DOHH2 (cell line): ENCODE data around the gene DYNLT1.

Experiments used
- H3F3A ChIP-seq: fragments of 200-600 bp; sonication (generic), shearing (Covaris generic); 2 replicates; pipeline ENCODE4 v1.6.0; 2016; ENCODE audit warnings: antibody characterized with exemption, mild to moderate bottlenecking; ENCODE audit not compliant: control insufficient read depth, insufficient read depth
- H3K27ac ChIP-seq: fragments of 200-600 bp; sonication (generic); 2 replicates; pipeline ENCODE4 v1.5.1; 2014; ENCODE audit warnings: low read depth, mild to moderate bottlenecking, low read length, moderate library complexity
- H3K27me3 ChIP-seq: fragments of 200-600 bp; sonication (generic); 2 replicates; pipeline ENCODE4 v1.6.1; 2014; ENCODE audit warnings: mild to moderate bottlenecking, low read length, mixed read lengths; ENCODE audit not compliant: control insufficient read depth
- H3K36me3 ChIP-seq: fragments of 200-600 bp; sonication (generic); 2 replicates; pipeline ENCODE4 v1.6.1; 2014; ENCODE audit warnings: mild to moderate bottlenecking, low read length, moderate library complexity, mixed read lengths; ENCODE audit not compliant: control insufficient read depth
- H3K4me1 ChIP-seq: fragments of 200-600 bp; sonication (generic); 2 replicates; pipeline ENCODE4 v1.6.1; 2014; ENCODE audit warnings: mild to moderate bottlenecking, low read length, mixed read lengths; ENCODE audit not compliant: control insufficient read depth
- H3K4me2 ChIP-seq: fragments of 200-600 bp; sonication (generic); 2 replicates; pipeline ENCODE4 v1.6.0; 2014; ENCODE audit warnings: mild to moderate bottlenecking, low read length, moderate library complexity
- H3K4me3 ChIP-seq: fragments of 200-600 bp; sonication (generic); 2 replicates; pipeline ENCODE4 v1.5.1; 2014; ENCODE audit warnings: mild to moderate bottlenecking, low read length, mixed read lengths
- H3K79me2 ChIP-seq: fragments of 200-600 bp; sonication (generic); 2 replicates; pipeline ENCODE4 v1.6.1; 2014; ENCODE audit warnings: mild to moderate bottlenecking, low read length, mixed read lengths; ENCODE audit not compliant: control insufficient read depth
- H3K9me2 ChIP-seq: fragments of 200-600 bp; sonication (generic); replicated peaks from 2 replicates; pipeline ENCODE4 v1.6.1; 2014; ENCODE audit warnings: mild to moderate bottlenecking, low read length, mixed read lengths; ENCODE audit not compliant: control insufficient read depth
- H3K9me3 ChIP-seq: fragments of 200-600 bp; sonication (generic); 2 replicates; pipeline ENCODE4 v1.6.1; 2014; ENCODE audit warnings: antibody characterized with exemption, low read length, mixed read lengths; ENCODE audit not compliant: control insufficient read depth, insufficient read depth
- H4K20me1 ChIP-seq: fragments of 200-600 bp; sonication (generic); 2 replicates; pipeline ENCODE4 v1.6.0; 2014; ENCODE audit warnings: low read depth, mild to moderate bottlenecking, antibody characterized with exemption, low read length, moderate library complexity; ENCODE audit not compliant: control insufficient read depth, insufficient read depth
- EZH2phosphoT487 ChIP-seq: fragments of 200-600 bp; sonication (generic); IDR thresholded peaks from 2 replicates; pipeline ENCODE4 v1.6.1; 2017; ENCODE audit warnings: borderline replicate concordance, mild to moderate bottlenecking, antibody characterized with exemption, low read length, moderate library complexity, mixed read lengths
- TF ChIP-seq, protein P1 (sequence below): fragments of 200-600 bp; sonication (generic); IDR thresholded peaks from one replicate; pipeline ENCODE4 v1.5.1; 2014; ENCODE audit warnings: antibody characterized with exemption, mild to moderate bottlenecking, low read depth, low read length; ENCODE audit not compliant: poor library complexity, severe bottlenecking

Gene DYNLT1

DNA sequence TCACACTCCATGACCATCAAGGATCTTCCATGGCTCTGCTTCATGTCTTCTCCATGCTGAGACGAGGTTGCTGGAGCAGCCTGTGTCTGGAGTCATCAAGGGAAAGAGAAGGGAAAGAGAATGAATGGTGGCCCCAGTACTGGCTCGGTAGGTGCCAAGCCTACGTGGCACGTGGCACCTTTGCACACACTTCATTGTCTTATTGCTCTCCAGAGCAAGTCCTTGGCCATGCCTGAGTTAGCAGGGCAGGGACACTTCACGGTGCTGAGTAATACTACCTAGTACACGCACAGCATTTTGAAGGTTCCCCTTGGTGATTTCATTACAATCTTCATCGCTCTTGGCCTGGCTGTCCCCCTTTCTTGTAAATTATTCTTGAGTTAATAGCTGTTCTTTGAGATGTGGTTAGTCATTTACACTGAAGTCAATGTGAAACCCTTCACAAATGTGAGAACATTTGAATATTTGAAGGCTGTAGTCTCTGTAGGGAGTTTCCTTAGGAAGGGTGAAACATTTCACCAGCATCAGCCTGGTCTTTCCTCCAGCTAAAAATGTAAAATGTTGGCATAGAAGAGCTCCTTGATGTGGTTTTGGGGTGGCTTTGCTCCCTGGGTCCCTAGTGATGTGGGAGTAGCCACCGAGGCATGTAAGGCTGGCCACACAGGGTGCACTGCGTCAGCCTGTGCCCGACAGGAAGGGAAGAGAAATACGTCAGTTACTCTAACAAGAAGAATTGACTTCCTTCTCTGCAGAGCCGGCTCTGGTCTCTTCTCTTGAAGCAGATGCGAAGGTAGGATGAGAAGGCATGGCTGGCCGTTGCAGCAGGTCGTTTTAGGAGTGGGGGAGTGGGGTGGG is 5.0 kb upstream of the DYNLT1 start, which contains the start of gene SYTL3:
TSS of gene SYTL3 (plus strand) at position 766 of the 855 bp plus-strand sequence. CDS start 13,215 bp downstream, outside the sequence.
- Histone ChIP-seq H3K36me3 (no peaks in the 10 kb centered on the region), H3K27me3 (peaks cover 19% of the 10 kb centered on the region), H4K20me1 (no peaks in the 10 kb centered on the region), H3K9me2 (no peaks in the 10 kb centered on the region), H3K4me1 (peaks cover 17% of the 10 kb centered on the region), H3K79me2 (no peaks in the 10 kb centered on the region), H3F3A (peaks cover 4% of the 10 kb centered on the region; the same call in 1 of the 2 replicates), H3K9me3 (no peaks in the 10 kb centered on the region), H3K4me3 (peak within 1 kb of the TSS; percentile 40), H3K4me2 (peak within 1 kb of the TSS; percentile 57), H3K27ac (no peak within 1 kb of the TSS)
- TF ChIP-seq EZH2phosphoT487: no peak
- TF ChIP-seq, protein P1, sequence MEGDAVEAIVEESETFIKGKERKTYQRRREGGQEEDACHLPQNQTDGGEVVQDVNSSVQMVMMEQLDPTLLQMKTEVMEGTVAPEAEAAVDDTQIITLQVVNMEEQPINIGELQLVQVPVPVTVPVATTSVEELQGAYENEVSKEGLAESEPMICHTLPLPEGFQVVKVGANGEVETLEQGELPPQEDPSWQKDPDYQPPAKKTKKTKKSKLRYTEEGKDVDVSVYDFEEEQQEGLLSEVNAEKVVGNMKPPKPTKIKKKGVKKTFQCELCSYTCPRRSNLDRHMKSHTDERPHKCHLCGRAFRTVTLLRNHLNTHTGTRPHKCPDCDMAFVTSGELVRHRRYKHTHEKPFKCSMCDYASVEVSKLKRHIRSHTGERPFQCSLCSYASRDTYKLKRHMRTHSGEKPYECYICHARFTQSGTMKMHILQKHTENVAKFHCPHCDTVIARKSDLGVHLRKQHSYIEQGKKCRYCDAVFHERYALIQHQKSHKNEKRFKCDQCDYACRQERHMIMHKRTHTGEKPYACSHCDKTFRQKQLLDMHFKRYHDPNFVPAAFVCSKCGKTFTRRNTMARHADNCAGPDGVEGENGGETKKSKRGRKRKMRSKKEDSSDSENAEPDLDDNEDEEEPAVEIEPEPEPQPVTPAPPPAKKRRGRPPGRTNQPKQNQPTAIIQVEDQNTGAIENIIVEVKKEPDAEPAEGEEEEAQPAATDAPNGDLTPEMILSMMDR: no peak

DNA sequence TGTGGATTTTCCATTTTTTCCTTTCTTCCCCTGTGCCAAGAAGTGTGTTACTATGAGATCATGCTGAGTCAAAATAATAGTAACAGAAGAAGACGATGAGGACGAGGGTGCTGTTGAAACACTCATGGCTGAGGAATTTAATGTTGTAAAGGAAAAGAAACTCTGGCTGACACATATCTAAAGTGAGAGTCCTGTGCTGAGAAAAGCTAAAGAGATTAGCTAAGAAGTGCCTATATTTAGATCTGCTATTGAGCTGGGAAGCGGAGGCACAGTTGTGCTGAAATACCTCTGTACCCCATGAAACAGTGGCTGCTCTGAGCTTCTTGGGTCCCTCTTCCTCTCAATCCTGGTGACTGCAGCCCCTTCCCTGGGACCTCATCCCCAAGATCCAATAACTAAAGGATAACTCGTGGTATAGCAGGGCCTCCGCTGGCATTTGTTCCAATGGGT is 4.2 kb upstream of the DYNLT1 start:
- no peak for TF ChIP-seq EZH2phosphoT487
- TF ChIP-seq, protein P1: no peak
- H4K20me1 ChIP-seq: no peaks in the 10 kb centered on the region
- H3K27me3 ChIP-seq: peaks cover 13% of the 10 kb centered on the region
- H3F3A ChIP-seq: peaks cover 4% of the 10 kb centered on the region; the same call in 1 of the 2 replicates
- no peaks in the 10 kb centered on the region for H3K36me3 ChIP-seq
- no peak overlapping the region for H3K4me2 ChIP-seq
- H3K9me3 ChIP-seq: no peaks in the 10 kb centered on the region
- H3K27ac ChIP-seq: no peak overlapping the region
- H3K4me1 ChIP-seq: peaks cover 17% of the 10 kb centered on the region
- peaks cover 8% of the 10 kb centered on the region for H3K79me2 ChIP-seq
- H3K4me3 ChIP-seq: no peak overlapping the region
- H3K9me2 ChIP-seq: no peaks in the 10 kb centered on the region

DNA sequence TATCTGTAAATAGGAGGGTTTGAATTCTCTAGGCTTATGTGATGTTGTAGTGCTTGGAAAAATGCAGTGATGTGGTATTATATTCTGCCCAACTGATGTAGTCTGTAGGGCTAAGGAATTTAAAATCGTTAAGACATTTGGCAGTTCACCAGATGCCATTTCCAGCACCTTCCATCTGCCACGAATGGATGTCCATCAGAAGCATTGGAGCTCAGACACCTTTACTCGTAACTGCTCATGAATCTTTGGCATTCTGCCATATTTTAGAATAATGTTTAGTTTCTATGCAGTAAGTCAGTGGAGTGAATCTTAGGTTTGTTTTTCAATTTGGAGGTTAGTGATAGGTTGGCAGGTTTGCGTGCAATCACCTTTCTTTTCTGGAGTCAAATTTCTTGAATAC is 3.0 kb upstream of the DYNLT1 start:
- Histone ChIP-seq H3K27ac (no peak overlapping the region), H3K79me2 (peaks cover 20% of the 10 kb centered on the region), H4K20me1 (0 out of 2 replicates have a peak, but pooled peaks cover 2% of the 10 kb centered on the region), H3K9me3 (no peaks in the 10 kb centered on the region), H3F3A (peaks cover 4% of the 10 kb centered on the region; the same call in 1 of the 2 replicates), H3K9me2 (no peaks in the 10 kb centered on the region), H3K4me2 (no peak overlapping the region), H3K36me3 (peaks cover 5% of the 10 kb centered on the region), H3K27me3 (peaks cover 13% of the 10 kb centered on the region), H3K4me1 (peaks cover 29% of the 10 kb centered on the region), H3K4me3 (no peak overlapping the region)
- TF ChIP-seq EZH2phosphoT487: no peak
- TF ChIP-seq, protein P1: no peak
